Calu3 (cell line): ENCODE data around the gene SDC4. TPM values are rescaled to one million over a fixed set of nuclear protein-coding genes. Genes with fewer than 3 reads are reported as not detected.

Experiments
- BruUV-seq: library from RNA; stranded (reverse); fragments of 400-500 nt; replicated peaks from 2 replicates; lab custom pipeline; 2021; lab: Mats Ljungman, UMichigan
- CTCF ChIA-PET: fragments of 300-600 bp; sonication (Branson Sonifier 250); formaldehyde crosslinking; loops from one replicate; lab custom pipeline; 2022; ENCODE audit warnings: antibody characterized with exemption; lab: Charles Lee
- DNase-seq: peaks from one replicate; pipeline ENCODE4 v3.0.0; 2022
- H3K27ac Mint-ChIP-seq: one replicate; pipeline ENCODE4 v1.8.0; 2022; ENCODE audit warnings: mixed read lengths; ENCODE audit not compliant: unreplicated experiment
- H3K27me3 Mint-ChIP-seq: one replicate; pipeline ENCODE4 v1.8.0; 2022; ENCODE audit warnings: mixed read lengths; ENCODE audit not compliant: unreplicated experiment
- H3K36me3 Mint-ChIP-seq: one replicate; pipeline ENCODE4 v1.8.0; 2022; ENCODE audit warnings: mild to moderate bottlenecking, moderate library complexity, mixed read lengths; ENCODE audit not compliant: insufficient read depth, unreplicated experiment
- H3K4me1 Mint-ChIP-seq: one replicate; pipeline ENCODE4 v1.8.0; 2022; ENCODE audit warnings: mild to moderate bottlenecking, low read depth, mixed read lengths; ENCODE audit not compliant: unreplicated experiment
- H3K4me3 Mint-ChIP-seq: one replicate; pipeline ENCODE4 v1.8.0; 2022; ENCODE audit warnings: mild to moderate bottlenecking, low read depth, moderate library complexity, mixed read lengths; ENCODE audit not compliant: unreplicated experiment
- H3K9me3 Mint-ChIP-seq: one replicate; pipeline ENCODE4 v1.8.0; 2022; ENCODE audit warnings: low read depth, mixed read lengths; ENCODE audit not compliant: unreplicated experiment
- intact Hi-C: fragments of 100-400 bp; cut with micrococcal nuclease; formaldehyde crosslinking; loops from one replicate; pipeline ENCODE4 v1.10.0; 2022; ENCODE audit not compliant: unreplicated experiment
- total RNA-seq: library from RNA; stranded (reverse); gene quantifications from 2 replicates; pipeline ENCODE4 v1.2.3, GENCODE V29; 2022
- TF ChIP-seq, protein P1 (sequence below): fragments of 200-600 bp; IDR thresholded peaks from one replicate; pipeline ENCODE4 v1.8.0; 2022; ENCODE audit warnings: antibody characterized with exemption; ENCODE audit not compliant: unreplicated experiment

Gene SDC4
- total RNA-seq, 1 experiment from 2014 or later, result 238 TPM

DNA sequence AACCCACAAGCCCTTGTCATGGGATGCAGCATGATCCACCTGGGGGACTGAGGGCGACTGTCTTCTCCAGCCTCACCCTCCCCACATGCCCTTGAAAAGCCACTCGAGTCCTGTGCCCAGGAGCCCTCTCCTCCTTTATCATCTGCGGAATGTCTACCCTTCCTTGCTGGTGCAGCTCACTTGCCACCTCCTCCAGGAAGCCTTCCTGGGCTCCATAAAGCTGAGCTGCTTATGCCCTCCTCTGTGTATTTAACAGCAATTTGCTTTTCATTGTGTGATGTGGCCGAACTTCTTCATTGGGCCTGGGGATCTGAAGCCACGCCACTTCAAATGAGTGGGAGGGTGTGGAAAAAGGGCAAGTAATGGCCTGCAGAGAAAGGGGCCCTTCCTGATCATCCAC lies 59.4 kb downstream of the SDC4 start:
- CTCF ChIA-PET, result interaction anchor here (2.2 kb wide), 1 partner anchor 245 kb away, joined by 5 read pairs; no protein-coding TSS in a partner anchor
- no peak for DNase-seq
- Mint-ChIP-seq H3K4me1 (peaks cover 17% of the 10 kb centered on the region), H3K27me3 (peaks cover 42% of the 10 kb centered on the region), H3K36me3 (peaks cover 12% of the 10 kb centered on the region), H3K9me3 (no peaks in the 10 kb centered on the region), H3K27ac (no peak overlapping the region), H3K4me3 (no peak overlapping the region)
- TF ChIP-seq, protein P1, sequence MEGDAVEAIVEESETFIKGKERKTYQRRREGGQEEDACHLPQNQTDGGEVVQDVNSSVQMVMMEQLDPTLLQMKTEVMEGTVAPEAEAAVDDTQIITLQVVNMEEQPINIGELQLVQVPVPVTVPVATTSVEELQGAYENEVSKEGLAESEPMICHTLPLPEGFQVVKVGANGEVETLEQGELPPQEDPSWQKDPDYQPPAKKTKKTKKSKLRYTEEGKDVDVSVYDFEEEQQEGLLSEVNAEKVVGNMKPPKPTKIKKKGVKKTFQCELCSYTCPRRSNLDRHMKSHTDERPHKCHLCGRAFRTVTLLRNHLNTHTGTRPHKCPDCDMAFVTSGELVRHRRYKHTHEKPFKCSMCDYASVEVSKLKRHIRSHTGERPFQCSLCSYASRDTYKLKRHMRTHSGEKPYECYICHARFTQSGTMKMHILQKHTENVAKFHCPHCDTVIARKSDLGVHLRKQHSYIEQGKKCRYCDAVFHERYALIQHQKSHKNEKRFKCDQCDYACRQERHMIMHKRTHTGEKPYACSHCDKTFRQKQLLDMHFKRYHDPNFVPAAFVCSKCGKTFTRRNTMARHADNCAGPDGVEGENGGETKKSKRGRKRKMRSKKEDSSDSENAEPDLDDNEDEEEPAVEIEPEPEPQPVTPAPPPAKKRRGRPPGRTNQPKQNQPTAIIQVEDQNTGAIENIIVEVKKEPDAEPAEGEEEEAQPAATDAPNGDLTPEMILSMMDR, result no peak
- intact Hi-C loops, result no loop called here
- BruUV-seq, result no TSS peak

DNA sequence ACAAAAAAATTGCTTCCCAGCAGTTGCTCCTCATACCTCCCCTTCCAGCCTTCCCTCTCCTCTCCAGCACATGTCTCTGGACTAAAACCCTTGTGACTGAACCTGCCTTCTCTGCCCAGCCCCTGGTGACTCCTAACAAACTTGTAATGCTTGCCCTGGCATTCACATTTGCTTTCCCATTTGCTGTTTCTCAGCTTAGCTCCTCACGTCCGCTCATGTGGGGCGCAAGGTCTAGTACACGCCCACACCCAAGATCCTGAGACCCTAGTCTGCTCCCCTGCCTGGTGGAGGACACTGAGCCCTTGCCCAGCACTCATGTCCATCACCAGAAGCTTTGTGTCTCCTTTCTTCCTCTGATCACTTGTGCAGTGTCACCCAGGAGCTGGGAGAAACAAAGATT lies 59.8 kb downstream of the SDC4 start:
- DNase-seq, result no peak
- intact Hi-C loops, result no loop called here
- BruUV-seq, result no TSS peak
- Mint-ChIP-seq H3K36me3 (peaks cover 7% of the 10 kb centered on the region), H3K27ac (no peak overlapping the region), H3K4me3 (no peak overlapping the region), H3K27me3 (peaks cover 47% of the 10 kb centered on the region), H3K9me3 (no peaks in the 10 kb centered on the region), H3K4me1 (peaks cover 17% of the 10 kb centered on the region)
- TF ChIP-seq, protein P1, result no peak
- CTCF ChIA-PET, result interaction anchor here (2.2 kb wide), 1 partner anchor 244 kb away, joined by 5 read pairs; no protein-coding TSS in a partner anchor

DNA sequence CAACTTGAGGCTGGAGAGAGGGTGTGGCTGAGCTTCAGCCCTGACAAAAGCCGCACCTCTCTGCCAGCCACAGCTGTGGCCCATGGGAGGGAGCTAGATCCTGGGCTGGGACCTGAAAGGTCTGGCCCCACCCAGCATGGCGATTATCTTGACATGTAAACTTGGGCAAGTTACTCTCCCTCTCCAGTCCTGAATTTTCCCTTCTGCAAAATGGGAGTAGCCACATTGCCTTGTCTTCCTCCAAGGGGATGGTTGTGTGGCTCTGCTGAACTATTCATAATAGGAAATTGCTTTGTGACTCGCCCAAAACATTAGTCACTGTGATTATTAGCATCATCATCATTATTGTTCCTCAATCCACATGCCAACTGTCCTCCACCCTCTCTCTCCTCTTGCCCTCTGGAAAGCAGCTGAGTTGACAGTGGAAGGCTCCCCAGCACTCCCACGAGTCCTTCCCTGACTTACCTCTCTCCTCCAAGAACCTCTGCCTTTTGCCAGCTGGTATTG lies 64.6 kb downstream of the SDC4 start:
- CTCF ChIA-PET, result interaction anchor here (1.0 to 1.6 kb wide), 3 partner anchors 10 to 568 kb away, joined by 3 to 7 read pairs (median 3); no protein-coding TSS in a partner anchor
- intact Hi-C loops, result no loop called here
- H3K4me3 Mint-ChIP-seq, result no peak overlapping the region
- no peak for DNase-seq
- TF ChIP-seq, protein P1, result no peak
- no peaks in the 10 kb centered on the region for H3K4me1 Mint-ChIP-seq
- no TSS peak for BruUV-seq
- H3K9me3 Mint-ChIP-seq, result no peaks in the 10 kb centered on the region
- H3K36me3 Mint-ChIP-seq, result no peaks in the 10 kb centered on the region
- H3K27me3 Mint-ChIP-seq, result peaks cover 60% of the 10 kb centered on the region
- no peak overlapping the region for H3K27ac Mint-ChIP-seq

DNA sequence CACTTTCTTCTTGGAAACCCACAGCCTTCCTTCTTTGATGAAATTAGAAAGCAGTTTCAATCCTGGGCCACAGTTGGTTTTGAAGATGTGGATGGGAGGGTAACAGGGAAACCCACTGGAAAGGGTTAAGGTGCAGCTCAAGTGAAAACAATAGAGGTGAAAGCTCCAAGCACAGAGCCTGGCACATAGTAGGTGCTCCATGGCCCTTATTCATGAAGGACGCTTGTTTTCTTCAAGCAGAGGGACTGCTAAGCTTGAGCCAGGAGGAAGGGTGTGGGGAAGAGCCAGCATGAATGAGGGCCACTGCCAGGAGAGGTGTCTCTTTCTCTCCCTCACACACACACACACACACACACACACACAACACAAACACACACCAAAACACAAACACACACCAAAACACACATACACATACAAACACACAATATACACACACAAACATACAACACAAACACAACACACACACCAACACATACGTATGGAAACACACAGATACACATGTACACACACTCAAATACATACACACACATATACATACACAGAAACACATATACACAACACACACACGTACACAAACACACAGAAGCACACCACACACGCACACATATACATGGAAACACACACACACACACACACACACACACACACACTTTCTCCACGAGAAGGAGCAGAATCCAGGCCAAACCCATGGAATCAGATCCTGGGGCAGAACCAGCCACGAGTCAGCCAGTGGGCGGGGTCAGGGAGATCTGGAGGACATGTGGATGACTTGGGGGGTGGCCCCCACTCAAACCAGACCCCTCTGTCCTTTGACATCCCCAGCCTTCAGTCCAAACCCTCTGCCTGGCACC lies 65.3 kb downstream of the SDC4 start:
- H3K4me3 Mint-ChIP-seq, result no peak overlapping the region
- no peaks in the 10 kb centered on the region for H3K9me3 Mint-ChIP-seq
- no peak overlapping the region for H3K27ac Mint-ChIP-seq
- no peaks in the 10 kb centered on the region for H3K36me3 Mint-ChIP-seq
- TF ChIP-seq, protein P1, result no peak
- CTCF ChIA-PET, result interaction anchor here (1.3 to 2.0 kb wide), 3 partner anchors 8 to 11 kb away, joined by 3 to 7 read pairs (median 7); no protein-coding TSS in a partner anchor
- intact Hi-C loops, result no loop called here
- no peaks in the 10 kb centered on the region for H3K4me1 Mint-ChIP-seq
- H3K27me3 Mint-ChIP-seq, result peaks cover 60% of the 10 kb centered on the region
- DNase-seq, result no peak
- BruUV-seq, result no TSS peak
